GM19463 (cell line): ENCODE measurements around the gene PDIA4.
"Not testable (repeated sequence)": the region's sequence is repeated elsewhere in the genome, so short reads cannot be mapped to it uniquely, and the experiment has no call there.

Experiments
- ATAC-seq: cut with Tn5 transposase; IDR thresholded peaks from one replicate; pipeline ENCODE4 v1.9.1; 2021; ENCODE audit warnings: mild to moderate bottlenecking, moderate library complexity; ENCODE audit not compliant: unreplicated experiment

PDIA4 gene

GRCh38 chr7:149028346-149029109 is at the start of gene PDIA4:
Gene PDIA4 (minus strand): TSS chr7:149028505. CDS start chr7:149028408, 97 bp downstream.
- ATAC-seq: peak; percentile 84

GRCh38 chr7:149077594-149077993 is 49.3 kb upstream of the PDIA4 start:
- ATAC-seq: no peak

- ATAC-seq: no peak
These were observed 47.0 kb upstream of the PDIA4 start for GRCh38 chr7:149075286-149075685.

- no peak for ATAC-seq
These were observed 46.0 kb upstream of the PDIA4 start for GRCh38 chr7:149074116-149074885.

- ATAC-seq: no peak
These were observed 44.1 kb upstream of the PDIA4 start for GRCh38 chr7:149072438-149072775.

GRCh38 chr7:149071641-149072437 is 43.5 kb upstream of the PDIA4 start:
- ATAC-seq: no peak

- no peak for ATAC-seq
These were observed 42.9 kb upstream of the PDIA4 start for GRCh38 chr7:149071182-149071635.

GRCh38 chr7:149070372-149071125 is 42.2 kb upstream of the PDIA4 start:
- no peak for ATAC-seq

- no peak for ATAC-seq
These were observed 39.6 kb upstream of the PDIA4 start for GRCh38 chr7:149067869-149068268.

- no peak for ATAC-seq
These were observed 35.2 kb upstream of the PDIA4 start for GRCh38 chr7:149063476-149063875.

GRCh38 chr7:149062217-149062899 is 34.1 kb upstream of the PDIA4 start:
- ATAC-seq: not testable (repeated sequence)

GRCh38 chr7:149060156-149060555 is 31.9 kb upstream of the PDIA4 start:
- no peak for ATAC-seq

GRCh38 chr7:149053885-149054284 is 25.6 kb upstream of the PDIA4 start:
- ATAC-seq: no peak

- no peak for ATAC-seq
These were observed 25.1 kb upstream of the PDIA4 start for GRCh38 chr7:149053384-149053783.

GRCh38 chr7:149050941-149051340 is 22.6 kb upstream of the PDIA4 start:
- no peak for ATAC-seq

GRCh38 chr7:149048805-149049204 is 20.5 kb upstream of the PDIA4 start:
- ATAC-seq: no peak

GRCh38 chr7:149046416-149046815 is 18.1 kb upstream of the PDIA4 start:
- ATAC-seq: no peak

- no peak for ATAC-seq
These were observed 15.6 kb upstream of the PDIA4 start for GRCh38 chr7:149043936-149044335.

GRCh38 chr7:149041350-149041749 is 13.0 kb upstream of the PDIA4 start:
- no peak for ATAC-seq

- ATAC-seq: not testable (repeated sequence)
These were observed 10.3 kb upstream of the PDIA4 start for GRCh38 chr7:149038641-149039040.
